ENCODE measurements around the gene ETV1.

The ETV1 gene

GRCh38 chr7:13945670-13946069, 43.8 kb downstream of the ETV1 start:
- H4K20me1 ChIP-seq (ENCODE audit: insufficient read depth, low read length, poor library complexity, severe bottlenecking): no peaks in the 10 kb centered on the region
- no peaks in the 10 kb centered on the region for H3K9me2 ChIP-seq (replicated peaks; ENCODE audit: low read depth, low read length)
- no peak overlapping the region for H3K4me3 ChIP-seq (ENCODE audit: low read length, poor library complexity, severe bottlenecking)
- H3K9me3 ChIP-seq (ENCODE audit: insufficient read depth, low read depth, low read length): no peaks in the 10 kb centered on the region
- H3K4me1 ChIP-seq (ENCODE audit: insufficient read depth, low read length, poor library complexity, severe bottlenecking): no peaks in the 10 kb centered on the region
- H3K27me3 ChIP-seq (ENCODE audit: insufficient read depth, low read length, poor library complexity, severe bottlenecking): no peaks in the 10 kb centered on the region
- no peak overlapping the region for H3K9ac ChIP-seq (ENCODE audit: low read depth, low read length, poor library complexity, severe bottlenecking)
- H2AFZ ChIP-seq (ENCODE audit: low read length): no peak overlapping the region
- no peaks in the 10 kb centered on the region for H3K79me2 ChIP-seq (ENCODE audit: insufficient read depth, low read length)
- no peaks in the 10 kb centered on the region for H3K36me3 ChIP-seq (ENCODE audit: insufficient read depth, low read length)
- H3K4me2 ChIP-seq (ENCODE audit: low read depth, low read length, poor library complexity, severe bottlenecking): no peak overlapping the region
- H3F3A ChIP-seq (ENCODE audit: low read depth): no peaks in the 10 kb centered on the region
- TF ChIP-seq, protein P1, sequence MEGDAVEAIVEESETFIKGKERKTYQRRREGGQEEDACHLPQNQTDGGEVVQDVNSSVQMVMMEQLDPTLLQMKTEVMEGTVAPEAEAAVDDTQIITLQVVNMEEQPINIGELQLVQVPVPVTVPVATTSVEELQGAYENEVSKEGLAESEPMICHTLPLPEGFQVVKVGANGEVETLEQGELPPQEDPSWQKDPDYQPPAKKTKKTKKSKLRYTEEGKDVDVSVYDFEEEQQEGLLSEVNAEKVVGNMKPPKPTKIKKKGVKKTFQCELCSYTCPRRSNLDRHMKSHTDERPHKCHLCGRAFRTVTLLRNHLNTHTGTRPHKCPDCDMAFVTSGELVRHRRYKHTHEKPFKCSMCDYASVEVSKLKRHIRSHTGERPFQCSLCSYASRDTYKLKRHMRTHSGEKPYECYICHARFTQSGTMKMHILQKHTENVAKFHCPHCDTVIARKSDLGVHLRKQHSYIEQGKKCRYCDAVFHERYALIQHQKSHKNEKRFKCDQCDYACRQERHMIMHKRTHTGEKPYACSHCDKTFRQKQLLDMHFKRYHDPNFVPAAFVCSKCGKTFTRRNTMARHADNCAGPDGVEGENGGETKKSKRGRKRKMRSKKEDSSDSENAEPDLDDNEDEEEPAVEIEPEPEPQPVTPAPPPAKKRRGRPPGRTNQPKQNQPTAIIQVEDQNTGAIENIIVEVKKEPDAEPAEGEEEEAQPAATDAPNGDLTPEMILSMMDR (conservative IDR thresholded peaks at IDR 0.05; ENCODE audit: low read length): no peak
- no peak for TF ChIP-seq EZH2phosphoT487 (IDR thresholded peaks at IDR 0.05; ENCODE audit: borderline replicate concordance)

- Histone ChIP-seq H3K9me3 (ENCODE audit: insufficient read depth, low read depth, low read length) (no peaks in the 10 kb centered on the region), H3K4me3 (ENCODE audit: low read length, poor library complexity, severe bottlenecking) (no peak overlapping the region), H3K4me1 (ENCODE audit: insufficient read depth, low read length, poor library complexity, severe bottlenecking) (no peaks in the 10 kb centered on the region), H3F3A (ENCODE audit: low read depth) (no peaks in the 10 kb centered on the region), H3K27me3 (ENCODE audit: insufficient read depth, low read length, poor library complexity, severe bottlenecking) (no peaks in the 10 kb centered on the region), H3K9ac (ENCODE audit: low read depth, low read length, poor library complexity, severe bottlenecking) (no peak overlapping the region), H2AFZ (ENCODE audit: low read length) (no peak overlapping the region), H3K36me3 (ENCODE audit: insufficient read depth, low read length) (no peaks in the 10 kb centered on the region), H4K20me1 (ENCODE audit: insufficient read depth, low read length, poor library complexity, severe bottlenecking) (no peaks in the 10 kb centered on the region), H3K4me2 (ENCODE audit: low read depth, low read length, poor library complexity, severe bottlenecking) (no peak overlapping the region), H3K79me2 (ENCODE audit: insufficient read depth, low read length) (no peaks in the 10 kb centered on the region), H3K9me2 (replicated peaks; ENCODE audit: low read depth, low read length) (no peaks in the 10 kb centered on the region)
- TF ChIP-seq, protein P1 (conservative IDR thresholded peaks at IDR 0.05; ENCODE audit: low read length): no peak
- no peak for TF ChIP-seq EZH2phosphoT487 (IDR thresholded peaks at IDR 0.05; ENCODE audit: borderline replicate concordance)
Measured at GRCh38 chr7:13933536-13933935, 55.9 kb downstream of the ETV1 start.

DNA sequence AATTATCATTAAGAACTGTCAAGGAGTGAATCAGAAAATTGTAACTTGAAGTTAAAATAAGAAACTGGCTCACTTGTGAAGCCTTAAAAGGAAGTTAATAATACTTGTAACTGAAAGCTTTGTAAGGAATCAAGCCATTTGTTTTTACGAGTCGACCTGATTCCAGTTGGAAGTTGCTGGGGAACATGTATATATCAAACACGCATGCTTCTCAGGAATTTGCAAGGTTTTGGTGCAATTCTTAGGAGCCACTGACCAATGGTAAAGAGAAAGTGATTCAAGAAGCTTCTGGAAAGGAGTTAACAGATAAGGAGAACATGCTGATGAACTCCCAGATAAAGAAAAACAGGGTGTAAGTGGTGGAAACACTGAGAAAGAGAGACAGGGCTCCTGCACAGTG, 56.4 kb downstream of the ETV1 start:
- TF ChIP-seq, protein P1 (conservative IDR thresholded peaks at IDR 0.05; ENCODE audit: low read length): no peak
- TF ChIP-seq EZH2phosphoT487 (IDR thresholded peaks at IDR 0.05; ENCODE audit: borderline replicate concordance): no peak
- Histone ChIP-seq H3K4me1 (ENCODE audit: insufficient read depth, low read length, poor library complexity, severe bottlenecking) (no peaks in the 10 kb centered on the region), H3K9me2 (replicated peaks; ENCODE audit: low read depth, low read length) (no peaks in the 10 kb centered on the region)

More for the DNA sequence above, 56.4 kb downstream of the ETV1 start:
- Histone ChIP-seq H3K36me3 (ENCODE audit: insufficient read depth, low read length) (no peaks in the 10 kb centered on the region), H3K79me2 (ENCODE audit: insufficient read depth, low read length) (no peaks in the 10 kb centered on the region), H3K4me3 (ENCODE audit: low read length, poor library complexity, severe bottlenecking) (no peak overlapping the region), H2AFZ (ENCODE audit: low read length) (no peak overlapping the region), H3F3A (ENCODE audit: low read depth) (no peaks in the 10 kb centered on the region), H3K9ac (ENCODE audit: low read depth, low read length, poor library complexity, severe bottlenecking) (no peak overlapping the region), H3K27me3 (ENCODE audit: insufficient read depth, low read length, poor library complexity, severe bottlenecking) (no peaks in the 10 kb centered on the region), H3K4me2 (ENCODE audit: low read depth, low read length, poor library complexity, severe bottlenecking) (no peak overlapping the region), H3K9me3 (ENCODE audit: insufficient read depth, low read depth, low read length) (no peaks in the 10 kb centered on the region), H4K20me1 (ENCODE audit: insufficient read depth, low read length, poor library complexity, severe bottlenecking) (no peaks in the 10 kb centered on the region)
